DND-41 (cell line): ENCODE measurements around the gene PDPN.

Experiments
- ATAC-seq: fragments of 200-7000 bp; cut with Tn5 transposase; 3 replicates; pipeline ENCODE4 v1.9.1; 2021; ENCODE audit warnings: low read depth; ENCODE audit not compliant: insufficient read depth
- DNase-seq: peaks from one replicate; pipeline ENCODE4 v3.0.0-alpha.2; 2020
- H2AFZ ChIP-seq: 2 replicates; pipeline ENCODE4 v1.6.0; 2012; ENCODE audit warnings: low read depth, low read length
- H3K27ac ChIP-seq: 2 replicates; pipeline ENCODE4 v1.5.1; 2012; ENCODE audit warnings: low read length, inconsistent platforms
- H3K27me3 ChIP-seq: fragments of 200-600 bp; sonication (generic); 2 replicates; pipeline ENCODE4 v1.6.0; 2012; ENCODE audit warnings: low read length, mild to moderate bottlenecking, inconsistent platforms; ENCODE audit not compliant: insufficient read depth, poor library complexity
- H3K36me3 ChIP-seq: 2 replicates; pipeline ENCODE4 v1.5.1; 2012; ENCODE audit warnings: low read length, inconsistent platforms; ENCODE audit not compliant: insufficient read depth
- H3K4me1 ChIP-seq: 2 replicates; pipeline ENCODE4 v1.5.1; 2012; ENCODE audit warnings: mild to moderate bottlenecking, low read length; ENCODE audit not compliant: insufficient read depth
- H3K4me2 ChIP-seq: 2 replicates; pipeline ENCODE4 v1.6.0; 2012; ENCODE audit warnings: mild to moderate bottlenecking, moderate library complexity, low read length, inconsistent platforms; ENCODE audit not compliant: insufficient read depth
- H3K4me3 ChIP-seq, 2 experiments: fragments of 200-600 bp in 1 of 2; shearing (Covaris generic) in 1 of 2; 2 replicates each; pipeline ENCODE4 v1.5.1; 2012 to 2016; ENCODE audit warnings: inconsistent platforms in 2 of 2, low read length in 2 of 2, mild to moderate bottlenecking in 2 of 2, low read depth in 1 of 2, moderate library complexity in 1 of 2
- H3K79me2 ChIP-seq: 2 replicates; pipeline ENCODE4 v1.6.0; 2012; ENCODE audit warnings: low read length, inconsistent platforms; ENCODE audit not compliant: insufficient read depth
- H3K9ac ChIP-seq: 2 replicates; pipeline ENCODE4 v1.6.0; 2012; ENCODE audit warnings: low read depth, mild to moderate bottlenecking, inconsistent platforms, low read length, moderate library complexity
- H3K9me3 ChIP-seq: 2 replicates; pipeline ENCODE4 v1.5.1; 2012; ENCODE audit warnings: low read length, moderate library complexity, mild to moderate bottlenecking, inconsistent platforms; ENCODE audit not compliant: insufficient read depth, severe bottlenecking
- H4K20me1 ChIP-seq: 2 replicates; pipeline ENCODE4 v1.6.0; 2012; ENCODE audit warnings: low read length; ENCODE audit not compliant: insufficient read depth
- CTCF ChIP-seq: IDR thresholded peaks from 2 replicates; pipeline ENCODE4 v1.5.1; 2012; ENCODE audit warnings: borderline replicate concordance, low read length, moderate library complexity, mild to moderate bottlenecking; ENCODE audit not compliant: poor library complexity, severe bottlenecking; ENCODE audit errors: extremely low read depth
- EZH2 ChIP-seq: IDR thresholded peaks from 3 replicates; pipeline ENCODE4 v1.6.1; 2012; ENCODE audit warnings: borderline replicate concordance, low read depth, mild to moderate bottlenecking, moderate library complexity, low read length, inconsistent platforms; ENCODE audit not compliant: severe bottlenecking

PDPN gene

GRCh38 chr1:13646521-13646920, 62.9 kb downstream of the PDPN start:
- no peaks in the 10 kb centered on the region for H3K4me1 ChIP-seq
- H3K4me3 ChIP-seq = no peak overlapping the region
- H3K79me2 ChIP-seq = no peaks in the 10 kb centered on the region
- no peak overlapping the region for H3K9ac ChIP-seq
- no peak for TF ChIP-seq CTCF
- TF ChIP-seq EZH2 = no peak
- ATAC-seq (no peak), DNase-seq (no peak)
- H3K27me3 ChIP-seq = no peaks in the 10 kb centered on the region
- no peaks in the 10 kb centered on the region for H3K36me3 ChIP-seq
- no peaks in the 10 kb centered on the region for H3K9me3 ChIP-seq
- H2AFZ ChIP-seq = no peak overlapping the region
- H4K20me1 ChIP-seq = no peaks in the 10 kb centered on the region
- no peak overlapping the region for H3K4me2 ChIP-seq
- H3K27ac ChIP-seq = no peak overlapping the region

- H2AFZ ChIP-seq = no peak overlapping the region
- H3K9ac ChIP-seq = no peak overlapping the region
- no peak overlapping the region for H3K4me2 ChIP-seq
- H3K4me3 ChIP-seq = no peak overlapping the region
- no peaks in the 10 kb centered on the region for H3K36me3 ChIP-seq
- no peaks in the 10 kb centered on the region for H3K9me3 ChIP-seq
- H3K79me2 ChIP-seq = no peaks in the 10 kb centered on the region
- H4K20me1 ChIP-seq = no peaks in the 10 kb centered on the region
- no peak overlapping the region for H3K27ac ChIP-seq
- TF ChIP-seq CTCF (no peak), EZH2 (no peak)
- H3K4me1 ChIP-seq = no peaks in the 10 kb centered on the region
- DNase-seq (no peak), ATAC-seq (no peak)
- no peaks in the 10 kb centered on the region for H3K27me3 ChIP-seq
Observed at GRCh38 chr1:13651279-13651678, 67.6 kb downstream of the PDPN start.

- no peaks in the 10 kb centered on the region for H4K20me1 ChIP-seq
- no peaks in the 10 kb centered on the region for H3K79me2 ChIP-seq
- no peak overlapping the region for H3K27ac ChIP-seq
- H3K9ac ChIP-seq = no peak overlapping the region
- no peaks in the 10 kb centered on the region for H3K36me3 ChIP-seq
- DNase-seq (no peak), ATAC-seq (no peak)
- H2AFZ ChIP-seq = no peak overlapping the region
- no peaks in the 10 kb centered on the region for H3K27me3 ChIP-seq
- H3K4me1 ChIP-seq = no peaks in the 10 kb centered on the region
- no peak overlapping the region for H3K4me2 ChIP-seq
- H3K4me3 ChIP-seq = no peak overlapping the region
- no peaks in the 10 kb centered on the region for H3K9me3 ChIP-seq
- TF ChIP-seq CTCF = no peak
- TF ChIP-seq EZH2 = no peak
Observed at GRCh38 chr1:13652238-13652637, 68.6 kb downstream of the PDPN start.

- DNase-seq (no peak), ATAC-seq (no peak)
- no peaks in the 10 kb centered on the region for H4K20me1 ChIP-seq
- TF ChIP-seq EZH2 (no peak), CTCF (no peak)
- H3K4me2 ChIP-seq = no peak overlapping the region
- H3K9me3 ChIP-seq = peaks cover 4% of the 10 kb centered on the region
- no peak overlapping the region for H3K9ac ChIP-seq
- 0 out of 2 replicates have a peak, but pooled peaks cover 2% of the 10 kb centered on the region for H3K4me1 ChIP-seq
- no peak overlapping the region for H3K27ac ChIP-seq
- H3K36me3 ChIP-seq = no peaks in the 10 kb centered on the region
- no peaks in the 10 kb centered on the region for H3K27me3 ChIP-seq
- no peak overlapping the region for H3K4me3 ChIP-seq
- no peak overlapping the region for H2AFZ ChIP-seq
- no peaks in the 10 kb centered on the region for H3K79me2 ChIP-seq
Observed at GRCh38 chr1:13661539-13661938, 77.9 kb downstream of the PDPN start.
